GM23338 (cell line): ENCODE results near the gene VSTM1. TPM values are rescaled to one million over a fixed set of nuclear protein-coding genes. Genes with fewer than 3 reads are reported as not detected.

Source experiments
- ATAC-seq: fragments of 200-7000 bp; cut with Tn5 transposase; 3 replicates; pipeline ENCODE4 v1.9.1; 2020
- DNase-seq: peaks from one replicate; pipeline ENCODE4 v3.0.0-alpha.2; 2015; ENCODE audit warnings: low spot score
- H2AFZ ChIP-seq: fragments of 200-600 bp; sonication (generic); 2 replicates; pipeline ENCODE4 v1.8.0; 2016; ENCODE audit warnings: antibody characterized with exemption, mild to moderate bottlenecking, moderate library complexity
- H3F3A ChIP-seq: fragments of 200-600 bp; sonication (generic); replicated peaks from 2 replicates; pipeline ENCODE4 v1.8.0; 2017; ENCODE audit warnings: antibody characterized with exemption, mixed run types, low read depth
- H3K27ac ChIP-seq: fragments of 200-600 bp; sonication (generic); 2 replicates; pipeline ENCODE4 v1.6.1; 2016; ENCODE audit warnings: low read depth
- H3K27me3 ChIP-seq: fragments of 200-600 bp; sonication (generic); 2 replicates; pipeline ENCODE4 v1.8.0; 2016; ENCODE audit warnings: mild to moderate bottlenecking, mixed run types, moderate library complexity; ENCODE audit not compliant: insufficient read depth
- H3K36me3 ChIP-seq: fragments of 200-600 bp; sonication (generic); 2 replicates; pipeline ENCODE4 v1.8.0; 2016; ENCODE audit warnings: mild to moderate bottlenecking; ENCODE audit not compliant: insufficient read depth
- H3K4me1 ChIP-seq: fragments of 200-600 bp; sonication (generic); 2 replicates; pipeline ENCODE4 v1.8.0; 2016; ENCODE audit warnings: mild to moderate bottlenecking, moderate library complexity; ENCODE audit not compliant: insufficient read depth
- H3K4me2 ChIP-seq: fragments of 200-600 bp; sonication (generic); 2 replicates; pipeline ENCODE4 v1.7.1; 2017; ENCODE audit warnings: mixed run types
- H3K4me3 ChIP-seq: fragments of 200-600 bp; sonication (generic); 2 replicates; pipeline ENCODE4 v1.6.1; 2016; ENCODE audit warnings: mixed run types
- H3K79me2 ChIP-seq: fragments of 200-600 bp; sonication (generic); replicated peaks from 2 replicates; pipeline ENCODE4 v1.8.0; 2017; ENCODE audit warnings: mild to moderate bottlenecking; ENCODE audit not compliant: insufficient read depth
- H3K9me2 ChIP-seq: fragments of 200-600 bp; sonication (generic); 2 replicates; pipeline ENCODE4 v1.8.0; 2017; ENCODE audit not compliant: insufficient read depth
- H4K20me1 ChIP-seq: fragments of 200-600 bp; sonication (generic); replicated peaks from 2 replicates; pipeline ENCODE4 v1.8.0; 2017; ENCODE audit warnings: mild to moderate bottlenecking; ENCODE audit not compliant: insufficient read depth
- H3K27ac Mint-ChIP-seq: 2 replicates; pipeline ENCODE4 v1.8.0; 2020; ENCODE audit warnings: inconsistent platforms, mild to moderate bottlenecking, moderate library complexity, mixed read lengths
- H3K27me3 Mint-ChIP-seq: 3 replicates; pipeline ENCODE4 v1.8.0; 2022; ENCODE audit warnings: low read depth, mild to moderate bottlenecking, moderate library complexity, mixed read lengths, inconsistent platforms; ENCODE audit not compliant: insufficient read depth, poor library complexity
- H3K36me3 Mint-ChIP-seq: 3 replicates; pipeline ENCODE4 v1.8.0; 2021; ENCODE audit warnings: low read depth, mild to moderate bottlenecking, inconsistent platforms, moderate library complexity, mixed read lengths
- H3K4me1 Mint-ChIP-seq: 3 replicates; pipeline ENCODE4 v1.8.0; 2020; ENCODE audit warnings: mild to moderate bottlenecking, inconsistent platforms, mixed read lengths
- H3K4me3 Mint-ChIP-seq: 3 replicates; pipeline ENCODE4 v1.8.0; 2021; ENCODE audit warnings: moderate library complexity, mild to moderate bottlenecking, inconsistent platforms, mixed read lengths
- H3K9me3 Mint-ChIP-seq: 3 replicates; pipeline ENCODE4 v1.8.0; 2020; ENCODE audit warnings: moderate library complexity, mild to moderate bottlenecking, inconsistent platforms, mixed read lengths
- EZH2 ChIP-seq: fragments of 200-600 bp; sonication (generic); IDR thresholded peaks from one replicate; pipeline ENCODE4 v1.8.0; 2017; ENCODE audit warnings: antibody characterized with exemption, mild to moderate bottlenecking, low read depth; ENCODE audit not compliant: unreplicated experiment
- POLR2AphosphoS5 ChIP-seq: IDR thresholded peaks from 2 replicates; pipeline ENCODE4 v1.6.1; 2016; ENCODE audit warnings: antibody characterized with exemption, low read depth
- polyA plus RNA-seq: library from polyadenylated mRNA; unstranded; fragments of >200 nt; fragmentation: Nextera tagmentation; extraction: Ambion mirVana; gene quantifications from 2 replicates; pipeline ENCODE4 v1.2.1, GENCODE V29; 2016
- small RNA-seq: library from RNA; depleted of rRNA; stranded (forward); fragments of <200 nt; gene quantifications from one replicate; pipeline ENCODE3, GENCODE V24; 2014; ENCODE audit warnings: low replicate concordance
- total RNA-seq: library from RNA; depleted of rRNA; stranded (reverse); fragments of >200 nt; shearing (Covaris generic); gene quantifications from 2 replicates; pipeline ENCODE4 v1.2.3, GENCODE V29; 2014; rRNA removed

The VSTM1 gene
- total and polyA plus RNA-seq, 2 experiments from 2014 or later, result not detected

DNA sequence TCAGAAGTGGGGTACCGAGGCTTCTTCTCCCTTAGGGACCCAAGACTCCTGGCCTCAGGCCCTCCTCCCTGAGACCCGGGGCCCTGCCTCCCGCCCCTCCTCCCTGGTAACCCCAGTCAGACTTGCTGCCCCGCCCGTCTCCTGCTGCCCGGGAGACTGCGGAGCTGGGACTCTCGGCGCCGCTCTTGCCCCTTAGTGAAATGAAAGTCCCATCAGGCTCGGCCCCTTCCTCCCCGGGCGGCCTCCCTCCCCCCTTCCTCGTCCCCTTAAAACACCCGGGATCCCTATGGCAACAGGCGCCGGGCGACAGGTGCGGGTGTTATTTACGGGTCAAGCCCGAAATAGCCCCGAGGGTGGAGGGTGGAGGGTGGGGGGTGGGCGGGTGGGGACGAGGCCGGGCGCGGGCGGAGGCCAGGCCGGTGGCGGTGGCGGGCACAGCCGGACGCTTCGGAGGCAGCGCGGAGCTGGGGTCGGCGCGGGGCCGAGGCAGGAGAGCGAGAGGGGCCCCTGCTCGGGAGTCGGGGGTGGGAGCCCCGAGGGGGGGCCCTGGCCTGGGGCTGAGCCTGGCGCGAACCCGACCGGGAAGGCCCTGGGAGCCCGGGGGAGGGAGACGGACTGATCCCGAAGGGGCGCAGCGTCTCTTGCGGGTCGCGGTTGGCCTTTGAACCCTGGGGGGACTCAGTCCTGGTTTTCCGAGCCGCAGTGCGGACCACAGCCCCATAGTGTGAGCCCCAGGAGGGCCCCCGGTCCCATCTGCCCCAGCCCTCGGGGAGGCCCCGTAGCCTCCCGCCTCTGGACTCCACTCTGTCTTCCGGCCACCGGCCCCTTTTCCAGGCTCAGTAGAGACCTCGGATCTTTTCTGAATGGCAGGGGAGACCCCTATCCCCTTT is 72.2 kb downstream of the VSTM1 start, which contains the start of gene CACNG6:
CACNG6 (plus strand) TSS at position 414 of the 890 bp plus-strand sequence. CDS start 1,241 bp downstream, outside the sequence.
- Histone ChIP-seq H3K36me3 (no peaks in the 10 kb centered on the region), H3K9me2 (no peaks in the 10 kb centered on the region), H3K79me2 (no peaks in the 10 kb centered on the region), H3K4me2 (peak within 1 kb of the TSS; percentile 83), H3K4me1 (peaks cover 10% of the 10 kb centered on the region), H3K27me3 (peaks cover 74% of the 10 kb centered on the region), H3K4me3 (peak within 1 kb of the TSS; percentile 59), H3K27ac (no peak within 1 kb of the TSS), H4K20me1 (no peaks in the 10 kb centered on the region), H2AFZ (peak within 1 kb of the TSS; percentile 56; the same call in 1 of the 2 replicates), H3F3A (peaks cover 4% of the 10 kb centered on the region; the same call in 1 of the 2 replicates)
- ATAC-seq (peak; percentile 65), DNase-seq (peak; percentile 86)
- Mint-ChIP-seq H3K9me3 (no peaks in the 10 kb centered on the region), H3K27ac (no peak within 1 kb of the TSS), H3K27me3 (peaks cover 44% of the 10 kb centered on the region), H3K4me3 (peak within 1 kb of the TSS; percentile 69), H3K36me3 (no peaks in the 10 kb centered on the region; the same call in 2 of the 3 replicates), H3K4me1 (peaks cover 15% of the 10 kb centered on the region)
- TF ChIP-seq POLR2AphosphoS5, result peak; percentile 34; the same call in 1 of the 2 replicates
- no peak for TF ChIP-seq EZH2

Small RNA genes within 50 kb of the gene (small RNA-seq; reads per million reads assigned to genes)
- gene AC012314.20, result not detected

Other genes starting within 250 kb of the VSTM1 start
- gene NLRP12, start 239.6 kb downstream of the VSTM1 start, total RNA-seq, result 7.5 and 8.4 TPM in 2 replicates
- 1.9 and 2.6 TPM in 2 replicates for gene NLRP12, start 239.6 kb downstream of the VSTM1 start, polyA plus RNA-seq
- 40.5 and 57.1 TPM in 2 replicates for gene MYADM, start 196.0 kb downstream of the VSTM1 start, total RNA-seq
- gene MYADM, start 196.0 kb downstream of the VSTM1 start, polyA plus RNA-seq, result 43.6 and 49.9 TPM in 2 replicates
- gene PRKCG, start 181.7 kb downstream of the VSTM1 start, total RNA-seq, result 11.1 and 15.9 TPM in 2 replicates
- 14.9 and 15.4 TPM in 2 replicates for gene PRKCG, start 181.7 kb downstream of the VSTM1 start, polyA plus RNA-seq
- 15.6 and 17.9 TPM in 2 replicates for gene CACNG7, start 154.6 kb downstream of the VSTM1 start, total RNA-seq
- gene CACNG7, start 154.6 kb downstream of the VSTM1 start, polyA plus RNA-seq, result 9.4 and 9.8 TPM in 2 replicates
- gene CACNG8, start 101.0 kb downstream of the VSTM1 start, total RNA-seq, result 3.1 and 3.9 TPM in 2 replicates
- 2.2 TPM in 2 replicates for gene CACNG8, start 101.0 kb downstream of the VSTM1 start, polyA plus RNA-seq
- gene CACNG6, start 72.3 kb downstream of the VSTM1 start, total RNA-seq, result 0.23 and 0.38 TPM in 2 replicates
- 1.5 and 1.8 TPM in 2 replicates for gene CACNG6, start 72.3 kb downstream of the VSTM1 start, polyA plus RNA-seq
- gene TARM1, start 17.5 kb upstream of the VSTM1 start, total RNA-seq, result not detected in 2 replicates
- gene TARM1, start 17.5 kb upstream of the VSTM1 start, polyA plus RNA-seq, result not detected in 2 replicates
- gene OSCAR, start 36.9 kb upstream of the VSTM1 start, total RNA-seq, result 0.31 TPM in 1 of 2 replicates, not detected in the other
- gene OSCAR, start 36.9 kb upstream of the VSTM1 start, polyA plus RNA-seq, result 1.6 and 2.6 TPM in 2 replicates
- gene NDUFA3, start 39.0 kb upstream of the VSTM1 start, total RNA-seq, result 27.6 and 28.4 TPM in 2 replicates
- gene NDUFA3, start 39.0 kb upstream of the VSTM1 start, polyA plus RNA-seq, result 691 and 851 TPM in 2 replicates
- gene TFPT, start 51.8 kb upstream of the VSTM1 start, total RNA-seq, result 12.0 and 16.2 TPM in 2 replicates
- 18.3 and 18.9 TPM in 2 replicates for gene TFPT, start 51.8 kb upstream of the VSTM1 start, polyA plus RNA-seq
- 79.3 and 83.3 TPM in 2 replicates for gene PRPF31, start 51.9 kb upstream of the VSTM1 start, total RNA-seq
- gene PRPF31, start 51.9 kb upstream of the VSTM1 start, polyA plus RNA-seq, result 86.3 and 94.2 TPM in 2 replicates
- 47.0 and 61.2 TPM in 2 replicates for gene CNOT3, start 73.9 kb upstream of the VSTM1 start, total RNA-seq
- gene CNOT3, start 73.9 kb upstream of the VSTM1 start, polyA plus RNA-seq, result 36.4 and 39.7 TPM in 2 replicates
- gene LENG1, start 95.8 kb upstream of the VSTM1 start, total RNA-seq, result 4.7 TPM in 2 replicates
- 17.2 and 19.3 TPM in 2 replicates for gene LENG1, start 95.8 kb upstream of the VSTM1 start, polyA plus RNA-seq
- gene TMC4, start 109.3 kb upstream of the VSTM1 start, total RNA-seq, result 0.58 and 2.3 TPM in 2 replicates
- gene TMC4, start 109.3 kb upstream of the VSTM1 start, polyA plus RNA-seq, result 7.8 and 8.2 TPM in 2 replicates
- 140 and 184 TPM in 2 replicates for gene MBOAT7, start 125.7 kb upstream of the VSTM1 start, total RNA-seq
- 73.5 and 77.8 TPM in 2 replicates for gene MBOAT7, start 125.7 kb upstream of the VSTM1 start, polyA plus RNA-seq
- 51.2 and 53.4 TPM in 2 replicates for gene TSEN34, start 127.4 kb upstream of the VSTM1 start, total RNA-seq
- gene TSEN34, start 127.4 kb upstream of the VSTM1 start, polyA plus RNA-seq, result 33.0 and 36.6 TPM in 2 replicates
- gene RPS9, start 137.0 kb upstream of the VSTM1 start, total RNA-seq, result 1,754 and 2,101 TPM in 2 replicates
- gene RPS9, start 137.0 kb upstream of the VSTM1 start, polyA plus RNA-seq, result 1,060 and 1,149 TPM in 2 replicates
- not detected in 2 replicates for gene LILRB3, start 159.1 kb upstream of the VSTM1 start, total RNA-seq
- not detected in 2 replicates for gene LILRB3, start 159.1 kb upstream of the VSTM1 start, polyA plus RNA-seq
- gene LILRA6, start 178.9 kb upstream of the VSTM1 start, total RNA-seq, result not detected in 2 replicates
- gene LILRA6, start 178.9 kb upstream of the VSTM1 start, polyA plus RNA-seq, result not detected in 2 replicates
- gene LILRB5, start 193.4 kb upstream of the VSTM1 start, total RNA-seq, result not detected in 2 replicates
- not detected in 2 replicates for gene LILRB5, start 193.4 kb upstream of the VSTM1 start, polyA plus RNA-seq
- gene LILRB2, start 217.2 kb upstream of the VSTM1 start, total RNA-seq, result not detected in 2 replicates
- gene LILRB2, start 217.2 kb upstream of the VSTM1 start, polyA plus RNA-seq, result not detected in 2 replicates
- not detected in 2 replicates for gene LILRA5, start 249.3 kb upstream of the VSTM1 start, total RNA-seq
- not detected in 2 replicates for gene LILRA5, start 249.3 kb upstream of the VSTM1 start, polyA plus RNA-seq